SK-N-SH treated with all-trans-retinoic acid at 6 μM for 48 hours (cell line): Measurements from ENCODE around the gene CFAP221.

ENCODE experiments used
- ATAC-seq: fragments of 200-7000 bp; cut with Tn5 transposase; 3 replicates; pipeline ENCODE4 v1.9.1; 2020; ENCODE audit warnings: mild to moderate bottlenecking, moderate library complexity
- BACH2 ChIP-seq: fragments of 250-450 bp; sonication (Bioruptor Pico); IDR thresholded peaks from 2 replicates; pipeline ENCODE4 v1.9.0; 2021; ENCODE audit warnings: mild to moderate bottlenecking, borderline replicate concordance
- CSDC2 ChIP-seq: fragments of 250-450 bp; sonication (Bioruptor Pico); IDR thresholded peaks from 2 replicates; pipeline ENCODE4 v1.5.0; 2020; ENCODE audit warnings: mild to moderate bottlenecking, moderate library complexity
- ESRRG ChIP-seq: fragments of 250-450 bp; sonication (Bioruptor Pico); IDR thresholded peaks from 2 replicates; pipeline ENCODE4 v1.6.1; 2021; ENCODE audit warnings: mild to moderate bottlenecking
- GLIS3 ChIP-seq: fragments of 250-450 bp; sonication (Bioruptor Pico); IDR thresholded peaks from 2 replicates; pipeline ENCODE4 v1.5.0; 2020; ENCODE audit warnings: mild to moderate bottlenecking, moderate library complexity
- ISL1 ChIP-seq: fragments of 250-450 bp; sonication (Bioruptor Pico); IDR thresholded peaks from 2 replicates; pipeline ENCODE4 v2.1.2; 2022; ENCODE audit warnings: mild to moderate bottlenecking, moderate library complexity
- OSR1 ChIP-seq: fragments of 250-450 bp; sonication (Bioruptor Pico); IDR thresholded peaks from 2 replicates; pipeline ENCODE4 v1.8.0; 2022; ENCODE audit warnings: moderate library complexity, mild to moderate bottlenecking, inconsistent platforms
- SNAI2 ChIP-seq: fragments of 250-450 bp; sonication (Bioruptor Pico); IDR thresholded peaks from 2 replicates; pipeline ENCODE4 v1.5.0; 2020; ENCODE audit warnings: mild to moderate bottlenecking, moderate library complexity
- TCF4 ChIP-seq: fragments of 250-450 bp; sonication (Bioruptor Pico); IDR thresholded peaks from 2 replicates; pipeline ENCODE4 v1.8.0; 2021; ENCODE audit warnings: mild to moderate bottlenecking, moderate library complexity, borderline replicate concordance
- TOX ChIP-seq: fragments of 250-450 bp; sonication (Bioruptor Pico); IDR thresholded peaks from 2 replicates; pipeline ENCODE4 v1.8.0; 2021; ENCODE audit warnings: mild to moderate bottlenecking, moderate library complexity, borderline replicate concordance
- ZC3H10 ChIP-seq: fragments of 250-450 bp; sonication (Bioruptor Pico); IDR thresholded peaks from 2 replicates; pipeline ENCODE4 v1.5.1; 2021; ENCODE audit warnings: mild to moderate bottlenecking, moderate library complexity
- ZFP3 ChIP-seq: fragments of 250-450 bp; sonication (Bioruptor Pico); IDR thresholded peaks from 2 replicates; pipeline ENCODE4 v1.5.0; 2020; ENCODE audit warnings: mild to moderate bottlenecking, moderate library complexity
- ZFP30 ChIP-seq: fragments of 450-650 bp; formaldehyde crosslinking; IDR thresholded peaks from 2 replicates; pipeline ENCODE4 v1.5.0; 2022; ENCODE audit warnings: mild to moderate bottlenecking, moderate library complexity
- ZNF565 ChIP-seq: fragments of 450-650 bp; formaldehyde crosslinking; conservative IDR thresholded peaks from 2 replicates; pipeline ENCODE4 v1.5.0; 2020; ENCODE audit warnings: low read depth, mild to moderate bottlenecking, moderate library complexity
- ZNF70 ChIP-seq: fragments of 450-650 bp; formaldehyde crosslinking; IDR thresholded peaks from 2 replicates; pipeline ENCODE4 v1.5.0; 2020; ENCODE audit warnings: mild to moderate bottlenecking, moderate library complexity
- ZNF8 ChIP-seq: fragments of 450-650 bp; formaldehyde crosslinking; IDR thresholded peaks from 2 replicates; pipeline ENCODE4 v1.5.0; 2020; ENCODE audit warnings: mild to moderate bottlenecking, moderate library complexity
- TF ChIP-seq, protein P1 (sequence below): fragments of 250-450 bp; sonication (Bioruptor Pico); IDR thresholded peaks from 2 replicates; pipeline ENCODE4 v1.5.0; 2020; ENCODE audit warnings: mild to moderate bottlenecking, moderate library complexity
- TF ChIP-seq, protein P2 (sequence below): fragments of 250-450 bp; sonication (Bioruptor Pico); IDR thresholded peaks from 2 replicates; pipeline ENCODE4 v1.8.0; 2020; ENCODE audit warnings: mild to moderate bottlenecking, moderate library complexity, borderline replicate concordance
- TF ChIP-seq, protein P3 (sequence below): fragments of 250-450 bp; sonication (Bioruptor Pico); IDR thresholded peaks from 2 replicates; pipeline ENCODE4 v1.8.0; 2021; ENCODE audit warnings: low read depth, mild to moderate bottlenecking, moderate library complexity, borderline replicate concordance
- TF ChIP-seq, protein P4 (sequence below): fragments of 250-450 bp; sonication (Bioruptor Pico); IDR thresholded peaks from 2 replicates; pipeline ENCODE4 v1.5.1; 2021; ENCODE audit warnings: mild to moderate bottlenecking, moderate library complexity

Gene CFAP221

DNA sequence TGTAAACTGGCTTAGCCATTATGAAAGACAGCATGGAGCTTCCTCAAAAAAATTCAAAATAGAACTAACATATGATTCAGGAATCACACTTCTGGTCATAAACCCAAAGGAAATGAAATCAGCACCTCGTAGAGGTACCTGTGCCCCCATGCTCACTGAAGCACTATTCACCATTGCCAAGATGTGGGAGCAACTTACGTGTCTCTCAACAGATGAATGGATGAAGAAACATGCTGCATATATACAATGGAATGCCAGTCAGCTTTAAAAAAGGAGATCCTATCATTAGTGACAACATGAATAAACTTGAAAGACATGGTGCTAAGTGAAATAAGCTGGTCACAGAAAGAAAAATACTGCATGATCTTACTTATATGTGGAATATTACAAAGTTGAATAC is 28.1 kb upstream of the CFAP221 start:
- TF ChIP-seq GLIS3 (CRISPR knock-in tag) (no peak), ZNF8 (no peak), ZFP3 (no peak), ZNF70 (no peak), ZNF565 (CRISPR knock-in tag) (no peak), BACH2 (CRISPR knock-in tag) (no peak)
- TF ChIP-seq, protein P1, sequence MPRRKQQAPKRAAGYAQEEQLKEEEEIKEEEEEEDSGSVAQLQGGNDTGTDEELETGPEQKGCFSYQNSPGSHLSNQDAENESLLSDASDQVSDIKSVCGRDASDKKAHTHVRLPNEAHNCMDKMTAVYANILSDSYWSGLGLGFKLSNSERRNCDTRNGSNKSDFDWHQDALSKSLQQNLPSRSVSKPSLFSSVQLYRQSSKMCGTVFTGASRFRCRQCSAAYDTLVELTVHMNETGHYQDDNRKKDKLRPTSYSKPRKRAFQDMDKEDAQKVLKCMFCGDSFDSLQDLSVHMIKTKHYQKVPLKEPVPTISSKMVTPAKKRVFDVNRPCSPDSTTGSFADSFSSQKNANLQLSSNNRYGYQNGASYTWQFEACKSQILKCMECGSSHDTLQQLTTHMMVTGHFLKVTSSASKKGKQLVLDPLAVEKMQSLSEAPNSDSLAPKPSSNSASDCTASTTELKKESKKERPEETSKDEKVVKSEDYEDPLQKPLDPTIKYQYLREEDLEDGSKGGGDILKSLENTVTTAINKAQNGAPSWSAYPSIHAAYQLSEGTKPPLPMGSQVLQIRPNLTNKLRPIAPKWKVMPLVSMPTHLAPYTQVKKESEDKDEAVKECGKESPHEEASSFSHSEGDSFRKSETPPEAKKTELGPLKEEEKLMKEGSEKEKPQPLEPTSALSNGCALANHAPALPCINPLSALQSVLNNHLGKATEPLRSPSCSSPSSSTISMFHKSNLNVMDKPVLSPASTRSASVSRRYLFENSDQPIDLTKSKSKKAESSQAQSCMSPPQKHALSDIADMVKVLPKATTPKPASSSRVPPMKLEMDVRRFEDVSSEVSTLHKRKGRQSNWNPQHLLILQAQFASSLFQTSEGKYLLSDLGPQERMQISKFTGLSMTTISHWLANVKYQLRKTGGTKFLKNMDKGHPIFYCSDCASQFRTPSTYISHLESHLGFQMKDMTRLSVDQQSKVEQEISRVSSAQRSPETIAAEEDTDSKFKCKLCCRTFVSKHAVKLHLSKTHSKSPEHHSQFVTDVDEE (CRISPR knock-in tag), result no peak
- TF ChIP-seq, all 23 proteins: peak for 0
- no peak for ATAC-seq

DNA sequence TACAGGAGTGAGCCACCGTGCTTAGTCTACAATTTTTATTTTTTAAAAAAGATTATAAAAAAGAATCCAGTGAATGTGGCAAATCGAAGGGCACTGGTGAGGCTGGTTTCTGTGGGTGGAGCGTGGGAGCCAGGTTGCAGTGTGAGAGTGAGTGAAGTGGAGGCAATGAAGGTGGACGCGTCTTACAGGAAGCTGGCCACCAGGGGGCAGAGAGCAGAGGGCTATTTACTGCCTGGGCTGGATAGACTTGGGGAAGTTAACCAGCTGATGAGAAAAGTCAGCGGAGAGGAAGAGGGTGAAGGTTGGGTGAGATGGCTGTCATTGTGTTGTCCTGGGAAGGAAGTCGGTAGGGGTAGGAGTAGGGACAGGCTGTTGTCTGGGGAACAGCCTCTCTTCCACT is 26.8 kb upstream of the CFAP221 start:
- ATAC-seq, result peak; percentile 96

DNA sequence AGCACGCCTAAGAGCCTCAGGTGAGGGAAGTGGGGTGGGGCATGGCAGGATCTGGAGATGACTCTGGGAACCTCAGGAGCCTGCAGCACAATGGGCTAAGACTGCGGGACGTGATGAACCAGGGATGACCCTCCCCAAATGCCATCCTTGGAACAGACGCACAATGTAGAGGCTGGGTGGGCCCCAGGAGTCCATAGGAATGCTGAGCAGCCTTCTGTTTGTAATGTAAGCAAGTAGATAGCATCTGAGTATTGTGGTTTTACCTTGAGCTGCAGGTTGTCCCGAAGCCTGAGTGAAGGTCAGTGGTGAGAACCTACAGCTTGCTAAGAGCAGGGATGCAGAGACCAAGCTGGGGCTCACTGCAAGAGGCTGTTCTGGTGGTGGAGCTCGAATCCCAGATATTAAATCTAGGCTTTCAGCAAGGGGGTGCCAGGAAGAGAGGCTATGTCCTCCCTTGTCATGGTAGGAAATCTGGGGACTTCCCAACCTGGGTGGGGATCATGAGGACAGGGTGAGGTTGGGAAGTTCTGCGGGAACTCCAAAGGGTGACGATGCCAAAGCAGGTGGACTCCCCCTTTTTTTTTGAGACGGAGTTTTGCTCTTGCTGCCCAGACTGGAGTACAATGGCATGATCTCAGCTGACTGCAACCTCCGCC is 25.7 kb upstream of the CFAP221 start:
- TF ChIP-seq ZNF70, result no peak
- no peak for TF ChIP-seq TCF4 (CRISPR knock-in tag)
- TF ChIP-seq, protein P1 (CRISPR knock-in tag), result no peak
- no peak for TF ChIP-seq ESRRG (CRISPR knock-in tag)
- TF ChIP-seq SNAI2, result no peak
- TF ChIP-seq, protein P2, sequence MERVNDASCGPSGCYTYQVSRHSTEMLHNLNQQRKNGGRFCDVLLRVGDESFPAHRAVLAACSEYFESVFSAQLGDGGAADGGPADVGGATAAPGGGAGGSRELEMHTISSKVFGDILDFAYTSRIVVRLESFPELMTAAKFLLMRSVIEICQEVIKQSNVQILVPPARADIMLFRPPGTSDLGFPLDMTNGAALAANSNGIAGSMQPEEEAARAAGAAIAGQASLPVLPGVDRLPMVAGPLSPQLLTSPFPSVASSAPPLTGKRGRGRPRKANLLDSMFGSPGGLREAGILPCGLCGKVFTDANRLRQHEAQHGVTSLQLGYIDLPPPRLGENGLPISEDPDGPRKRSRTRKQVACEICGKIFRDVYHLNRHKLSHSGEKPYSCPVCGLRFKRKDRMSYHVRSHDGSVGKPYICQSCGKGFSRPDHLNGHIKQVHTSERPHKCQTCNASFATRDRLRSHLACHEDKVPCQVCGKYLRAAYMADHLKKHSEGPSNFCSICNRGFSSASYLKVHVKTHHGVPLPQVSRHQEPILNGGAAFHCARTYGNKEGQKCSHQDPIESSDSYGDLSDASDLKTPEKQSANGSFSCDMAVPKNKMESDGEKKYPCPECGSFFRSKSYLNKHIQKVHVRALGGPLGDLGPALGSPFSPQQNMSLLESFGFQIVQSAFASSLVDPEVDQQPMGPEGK (CRISPR knock-in tag), result no peak
- no peak for TF ChIP-seq TOX
- TF ChIP-seq ZNF8, result no peak
- TF ChIP-seq, protein P3, sequence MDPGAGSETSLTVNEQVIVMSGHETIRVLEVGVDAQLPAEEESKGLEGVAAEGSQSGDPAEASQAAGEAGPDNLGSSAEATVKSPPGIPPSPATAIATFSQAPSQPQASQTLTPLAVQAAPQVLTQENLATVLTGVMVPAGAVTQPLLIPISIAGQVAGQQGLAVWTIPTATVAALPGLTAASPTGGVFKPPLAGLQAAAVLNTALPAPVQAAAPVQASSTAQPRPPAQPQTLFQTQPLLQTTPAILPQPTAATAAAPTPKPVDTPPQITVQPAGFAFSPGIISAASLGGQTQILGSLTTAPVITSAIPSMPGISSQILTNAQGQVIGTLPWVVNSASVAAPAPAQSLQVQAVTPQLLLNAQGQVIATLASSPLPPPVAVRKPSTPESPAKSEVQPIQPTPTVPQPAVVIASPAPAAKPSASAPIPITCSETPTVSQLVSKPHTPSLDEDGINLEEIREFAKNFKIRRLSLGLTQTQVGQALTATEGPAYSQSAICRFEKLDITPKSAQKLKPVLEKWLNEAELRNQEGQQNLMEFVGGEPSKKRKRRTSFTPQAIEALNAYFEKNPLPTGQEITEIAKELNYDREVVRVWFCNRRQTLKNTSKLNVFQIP, result no peak
- TF ChIP-seq OSR1 (CRISPR knock-in tag), result no peak
- no peak for ATAC-seq

More for the DNA sequence above, 26.8 kb upstream of the CFAP221 start:
- no peak for TF ChIP-seq ZFP30 (CRISPR knock-in tag)
- TF ChIP-seq SNAI2, result no peak
- no peak for TF ChIP-seq CSDC2
- TF ChIP-seq ZC3H10 (CRISPR knock-in tag), result no peak

DNA sequence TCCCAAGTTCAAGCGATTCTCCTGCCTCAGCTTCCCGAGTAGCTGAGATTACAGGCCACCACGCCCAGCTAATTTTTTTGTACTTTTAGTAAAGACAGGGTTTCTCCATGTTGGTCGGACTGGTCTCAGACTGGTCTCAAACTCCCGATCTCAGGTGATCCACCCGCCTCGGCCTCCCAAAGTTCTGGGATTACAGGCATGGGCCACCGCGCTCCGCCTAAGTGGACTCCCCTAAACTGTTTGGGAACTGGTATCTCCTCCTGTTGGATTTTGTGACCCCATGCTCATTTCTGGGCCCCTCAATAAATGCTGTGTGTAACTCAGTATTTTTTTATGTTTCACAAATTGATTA is 25.2 kb upstream of the CFAP221 start:
- TF ChIP-seq OSR1 (CRISPR knock-in tag) (no peak), BACH2 (CRISPR knock-in tag) (no peak), ISL1 (CRISPR knock-in tag) (no peak), GLIS3 (CRISPR knock-in tag) (no peak), ESRRG (CRISPR knock-in tag) (no peak), ZNF70 (no peak), CSDC2 (no peak)
- TF ChIP-seq, protein P4, sequence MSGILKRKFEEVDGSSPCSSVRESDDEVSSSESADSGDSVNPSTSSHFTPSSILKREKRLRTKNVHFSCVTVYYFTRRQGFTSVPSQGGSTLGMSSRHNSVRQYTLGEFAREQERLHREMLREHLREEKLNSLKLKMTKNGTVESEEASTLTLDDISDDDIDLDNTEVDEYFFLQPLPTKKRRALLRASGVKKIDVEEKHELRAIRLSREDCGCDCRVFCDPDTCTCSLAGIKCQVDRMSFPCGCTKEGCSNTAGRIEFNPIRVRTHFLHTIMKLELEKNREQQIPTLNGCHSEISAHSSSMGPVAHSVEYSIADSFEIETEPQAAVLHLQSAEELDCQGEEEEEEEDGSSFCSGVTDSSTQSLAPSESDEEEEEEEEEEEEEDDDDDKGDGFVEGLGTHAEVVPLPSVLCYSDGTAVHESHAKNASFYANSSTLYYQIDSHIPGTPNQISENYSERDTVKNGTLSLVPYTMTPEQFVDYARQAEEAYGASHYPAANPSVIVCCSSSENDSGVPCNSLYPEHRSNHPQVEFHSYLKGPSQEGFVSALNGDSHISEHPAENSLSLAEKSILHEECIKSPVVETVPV, result no peak
- no peak for ATAC-seq
